Adrenal gland (tissue), 5 donors: ENCODE measurements around the gene NOL12.

Experiments
- CTCF ChIP-seq, 6 experiments: fragments of 450-650 bp in 4 of 6; fragments of 200-600 bp in 2 of 6; sonication (generic) in 1 of 6; IDR thresholded peaks; 1 replicate in 5 of 6; 2 replicates in 1 of 6; pipeline versions ENCODE4 v1.5.1 to v1.8.0; 2016 to 2021; ENCODE audit warnings: antibody characterized with exemption in 6 of 6, mild to moderate bottlenecking in 2 of 6, moderate library complexity in 1 of 6
- POLR2A ChIP-seq, 2 donors: fragments of 450-650 bp; IDR thresholded peaks; one replicate each; pipeline ENCODE4 v1.6.1; 2017; ENCODE audit warnings: antibody characterized with exemption in 2 of 2, mild to moderate bottlenecking in 2 of 2, moderate library complexity in 1 of 2
- donor health status: DM: no; HTN: no; CAD: no.

- TF ChIP-seq POLR2A (IDR thresholded peaks at IDR 0.05) (no peak), CTCF (IDR thresholded peaks at IDR 0.05) (no peak)
Measured at GRCh38 chr22:37640591-37641560, 45.3 kb upstream of the NOL12 start.
